ENCODE measurements around the gene CACNA1B.

CACNA1B gene

DNA sequence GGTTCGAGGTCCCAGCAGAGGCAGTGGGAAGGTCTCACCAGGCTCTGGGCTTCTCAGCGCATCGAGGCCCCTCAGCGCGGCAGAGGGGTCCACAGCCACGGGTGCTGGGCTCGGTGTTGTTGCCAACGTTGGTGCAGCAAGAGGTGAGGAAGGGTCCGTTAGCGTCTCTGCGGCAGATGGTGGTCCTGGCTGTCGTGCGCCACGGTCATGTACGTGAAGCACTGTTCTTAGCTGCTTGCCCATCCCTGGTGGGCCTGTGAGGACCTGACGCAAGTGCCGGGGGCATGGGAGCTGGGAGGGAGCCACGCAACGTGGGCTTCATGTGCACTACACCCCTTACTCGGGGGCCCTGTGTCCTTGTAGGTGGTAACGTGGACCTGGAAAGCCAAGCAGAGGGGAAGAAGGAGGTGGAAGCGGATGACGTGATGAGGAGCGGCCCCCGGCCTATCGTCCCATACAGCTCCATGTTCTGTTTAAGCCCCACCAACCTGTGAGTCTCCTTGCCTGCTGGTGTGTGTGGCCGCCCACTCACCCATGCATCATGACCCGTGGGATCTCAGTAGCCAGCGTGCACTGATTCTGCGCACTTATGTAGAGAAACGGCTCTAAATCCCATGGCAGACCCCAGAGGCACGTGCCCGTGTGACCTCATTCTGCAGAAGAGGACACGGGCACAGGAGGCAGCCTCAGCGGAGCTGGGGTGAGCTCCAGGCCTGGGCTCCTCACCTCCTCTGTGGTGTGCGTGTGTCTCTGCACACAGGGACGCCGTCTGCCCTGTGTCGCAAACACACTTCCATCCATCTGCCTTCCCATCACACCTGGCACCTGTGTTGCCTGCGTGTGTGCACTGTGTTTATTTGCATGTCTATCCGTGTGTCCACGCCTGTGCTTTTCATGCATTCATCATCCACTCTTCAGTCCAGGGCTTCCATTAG is 166.1 kb downstream of the CACNA1B start:
- no peak for DNase-seq

DNA sequence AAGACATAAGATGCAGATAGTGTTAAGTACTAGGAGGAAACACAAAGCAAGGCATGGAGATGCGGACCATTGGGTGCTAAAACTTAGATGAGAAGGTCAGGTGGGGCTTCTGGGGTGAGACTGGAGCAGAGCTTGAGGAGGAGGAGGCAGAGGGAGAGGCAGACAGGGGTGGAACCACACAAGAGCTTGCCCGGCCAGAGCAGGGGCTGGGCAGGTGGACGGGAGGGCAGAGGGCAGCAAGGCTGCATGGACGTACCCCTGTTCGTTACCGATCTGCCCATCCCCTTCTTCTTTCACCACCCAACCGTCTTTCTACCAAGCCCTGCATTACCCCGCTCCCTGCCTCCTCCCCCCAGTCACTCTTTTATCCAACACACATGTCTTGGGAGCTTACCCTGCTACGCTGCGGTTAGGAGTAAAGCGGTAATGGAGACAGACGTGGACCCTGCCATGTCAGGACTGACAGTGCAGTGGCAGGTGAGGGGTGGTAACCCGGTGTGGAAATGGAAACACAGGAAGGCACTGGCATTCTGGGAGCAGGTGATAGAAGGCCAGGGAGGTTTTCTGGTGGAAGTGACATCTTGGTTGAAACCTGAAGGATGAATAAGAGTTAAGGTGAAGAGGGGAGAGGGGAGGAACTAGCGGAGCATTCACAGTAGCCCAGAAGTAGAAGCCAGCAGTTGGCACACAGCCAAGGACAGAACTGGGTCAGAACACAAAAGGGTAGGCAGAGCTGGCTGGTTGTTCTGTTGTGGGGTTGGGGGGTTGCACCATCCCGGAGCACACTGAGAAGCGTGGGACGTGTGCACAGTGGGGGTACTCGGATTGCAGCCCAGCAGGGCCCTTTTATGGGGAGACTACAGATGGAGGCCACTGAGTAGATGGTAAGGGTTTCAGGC is 167.2 kb downstream of the CACNA1B start:
- no peak for DNase-seq

- no peak for DNase-seq
Measured at GRCh38 chr9:138045541-138046490, 168.2 kb downstream of the CACNA1B start.

DNA sequence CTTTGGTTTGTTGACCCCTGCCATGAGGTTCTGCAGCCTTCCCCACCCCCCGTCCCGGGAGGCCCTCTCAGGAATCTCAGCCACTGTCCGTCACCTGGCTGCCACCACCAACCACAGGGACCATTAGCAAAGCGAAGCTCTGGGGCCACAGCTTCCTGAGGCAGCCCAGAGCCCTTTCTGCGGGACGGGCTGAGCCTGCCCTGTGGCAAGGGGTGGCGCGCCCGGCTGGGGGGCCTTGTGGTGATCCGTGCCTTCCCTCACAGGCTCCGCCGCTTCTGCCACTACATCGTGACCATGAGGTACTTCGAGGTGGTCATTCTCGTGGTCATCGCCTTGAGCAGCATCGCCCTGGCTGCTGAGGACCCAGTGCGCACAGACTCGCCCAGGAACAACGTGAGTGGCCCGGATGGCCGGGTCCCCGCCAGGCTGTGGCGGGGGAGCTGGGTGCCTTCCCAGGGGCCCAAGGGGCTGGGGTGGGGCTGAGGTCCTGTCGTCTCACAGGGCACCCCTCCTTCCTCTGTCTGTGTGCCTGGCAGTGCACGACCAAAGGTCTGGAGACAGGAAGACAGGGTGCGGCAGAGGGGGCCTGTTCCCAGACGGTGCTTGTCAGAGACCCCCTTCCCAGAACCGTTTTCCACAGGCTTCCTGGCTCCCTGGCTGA is 169.2 kb downstream of the CACNA1B start:
- DNase-seq = no peak

DNA sequence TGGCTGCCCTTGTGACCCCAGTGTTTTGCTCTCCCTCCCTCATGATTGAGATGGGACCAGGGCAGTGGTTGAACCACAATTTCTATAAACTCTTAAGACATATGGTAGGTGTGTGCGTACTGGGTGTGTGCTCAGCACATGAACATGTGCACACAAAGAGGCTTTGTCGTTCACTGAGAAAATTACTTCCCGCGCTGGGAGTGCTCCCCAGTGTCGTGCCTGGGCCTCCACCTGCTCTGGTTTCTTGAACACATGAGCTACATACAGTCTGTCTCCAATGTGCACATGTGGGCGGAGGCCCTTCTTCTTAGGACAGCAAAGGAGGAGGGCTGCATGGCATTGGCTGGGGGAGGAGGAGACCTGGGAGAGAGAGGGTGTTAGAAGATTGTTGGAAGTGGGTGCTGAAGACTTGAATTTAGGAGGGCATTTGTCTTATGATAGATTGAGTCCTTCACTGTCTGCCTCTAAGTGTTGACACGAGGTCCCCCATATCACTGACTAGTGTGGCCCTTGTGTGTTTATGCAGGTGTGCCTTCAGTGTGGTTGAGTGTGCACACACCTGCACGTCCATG is 170.0 kb downstream of the CACNA1B start:
- no peak for DNase-seq

- DNase-seq = no peak
Measured at GRCh38 chr9:138048184-138048583, 170.6 kb downstream of the CACNA1B start.

DNA sequence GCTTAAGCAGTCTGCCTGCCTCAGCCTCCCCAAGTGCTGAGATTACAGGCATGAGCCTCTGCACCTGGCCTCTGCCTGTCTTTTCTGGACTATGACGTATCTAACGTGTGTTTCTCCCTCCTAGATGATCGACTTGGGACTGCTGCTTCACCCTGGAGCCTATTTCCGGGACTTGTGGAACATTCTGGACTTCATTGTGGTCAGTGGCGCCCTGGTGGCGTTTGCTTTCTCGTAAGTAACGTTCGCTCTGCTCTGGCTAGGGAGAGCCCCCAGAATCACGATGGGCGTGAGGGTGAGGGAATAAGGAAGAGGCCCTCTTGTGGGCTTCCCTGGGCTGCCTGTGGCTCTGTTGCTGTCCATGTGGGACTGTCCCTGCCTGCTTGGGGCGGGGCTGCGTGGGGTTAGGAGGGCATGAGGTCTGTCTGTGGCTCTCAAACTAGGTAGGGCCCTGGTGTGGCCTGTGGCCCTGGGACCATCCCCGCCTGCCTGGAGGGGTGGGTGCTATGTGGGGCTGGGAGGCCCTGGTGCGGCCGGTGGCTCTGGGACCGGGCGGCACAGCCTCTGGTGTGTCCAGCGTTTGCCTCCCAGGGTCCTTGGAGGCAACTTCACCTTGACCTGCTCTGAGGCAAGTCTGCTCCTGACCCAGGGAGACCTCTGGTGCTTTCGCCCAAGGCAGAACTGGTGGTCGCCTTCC is 171.7 kb downstream of the CACNA1B start:
- DNase-seq = no peak

DNA sequence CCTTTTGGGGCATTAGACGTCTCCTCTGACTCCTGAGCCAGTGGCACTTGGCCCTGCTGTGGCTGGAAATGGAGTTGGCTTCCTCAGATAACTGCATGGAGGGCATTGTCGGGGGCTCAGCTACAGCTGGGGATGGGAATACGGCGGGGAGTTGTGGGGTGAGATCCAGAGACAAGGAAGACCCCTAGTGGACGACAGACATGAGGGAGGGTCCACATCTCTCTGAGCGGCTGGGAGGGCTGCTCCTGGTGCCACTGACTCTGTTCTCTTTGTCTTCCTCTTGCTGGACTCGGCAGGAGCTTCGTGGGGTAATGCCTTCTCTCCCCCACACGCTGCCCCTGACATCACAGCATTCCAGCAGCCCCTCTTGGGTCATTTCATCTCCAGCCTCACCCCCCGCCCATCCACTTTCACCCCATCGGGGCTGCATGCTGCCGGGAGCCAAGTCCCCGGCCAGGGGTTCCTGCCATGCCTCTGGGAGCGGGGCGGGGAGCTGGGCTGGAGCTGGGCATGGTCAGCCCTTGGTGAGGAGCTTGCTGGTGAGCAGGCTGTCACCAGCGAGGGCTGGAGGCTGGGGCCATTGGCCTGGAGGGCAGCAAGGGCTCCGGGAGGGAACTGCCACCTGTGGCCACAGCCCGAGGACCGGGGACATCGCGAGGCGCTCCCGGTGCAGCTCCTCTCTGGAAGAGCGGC is 172.3 kb downstream of the CACNA1B start:
- no peak for DNase-seq

DNA sequence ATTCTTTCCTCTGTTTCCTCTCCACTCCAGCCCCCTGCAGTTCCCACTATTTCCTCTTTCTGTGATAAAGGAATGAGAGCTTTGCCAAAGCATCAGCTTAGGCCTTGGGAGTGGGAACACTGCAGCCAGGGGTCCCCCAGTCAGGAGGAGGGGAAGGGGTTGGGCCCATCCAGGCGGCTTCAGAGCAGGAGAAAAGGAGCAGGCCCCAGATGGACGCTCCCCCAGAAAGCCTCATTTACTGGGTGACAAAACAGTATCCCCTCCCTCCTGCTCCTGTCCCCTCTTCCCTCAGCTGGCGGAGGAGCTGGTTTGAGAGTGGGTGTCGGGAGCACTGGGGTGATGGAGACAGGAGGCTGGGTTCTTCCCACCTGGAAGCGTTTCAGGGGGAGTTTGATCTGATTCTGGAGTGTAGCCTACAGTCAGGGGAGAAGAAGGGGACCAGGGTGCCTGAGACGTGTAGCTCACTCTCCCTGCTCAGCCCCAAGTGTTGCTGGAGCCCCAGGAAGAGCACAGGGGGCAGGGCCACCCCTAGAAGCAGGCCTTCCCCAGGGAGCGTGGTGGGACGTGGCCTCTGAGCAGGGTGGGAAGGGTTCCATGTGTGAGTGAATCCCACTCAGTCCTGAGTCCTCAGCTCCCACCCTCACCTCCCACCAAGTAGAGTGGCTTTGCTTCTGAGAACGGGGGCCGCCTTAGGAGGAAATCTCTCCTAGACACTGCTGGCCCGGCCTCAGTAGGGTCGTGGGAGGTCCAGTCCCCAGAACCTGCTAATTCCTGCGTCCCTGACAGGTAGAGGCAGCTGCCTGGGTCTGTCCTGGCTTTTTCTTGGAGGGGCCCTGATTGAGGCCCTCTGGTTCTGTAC is 173.1 kb downstream of the CACNA1B start:
- DNase-seq = no peak

DNA sequence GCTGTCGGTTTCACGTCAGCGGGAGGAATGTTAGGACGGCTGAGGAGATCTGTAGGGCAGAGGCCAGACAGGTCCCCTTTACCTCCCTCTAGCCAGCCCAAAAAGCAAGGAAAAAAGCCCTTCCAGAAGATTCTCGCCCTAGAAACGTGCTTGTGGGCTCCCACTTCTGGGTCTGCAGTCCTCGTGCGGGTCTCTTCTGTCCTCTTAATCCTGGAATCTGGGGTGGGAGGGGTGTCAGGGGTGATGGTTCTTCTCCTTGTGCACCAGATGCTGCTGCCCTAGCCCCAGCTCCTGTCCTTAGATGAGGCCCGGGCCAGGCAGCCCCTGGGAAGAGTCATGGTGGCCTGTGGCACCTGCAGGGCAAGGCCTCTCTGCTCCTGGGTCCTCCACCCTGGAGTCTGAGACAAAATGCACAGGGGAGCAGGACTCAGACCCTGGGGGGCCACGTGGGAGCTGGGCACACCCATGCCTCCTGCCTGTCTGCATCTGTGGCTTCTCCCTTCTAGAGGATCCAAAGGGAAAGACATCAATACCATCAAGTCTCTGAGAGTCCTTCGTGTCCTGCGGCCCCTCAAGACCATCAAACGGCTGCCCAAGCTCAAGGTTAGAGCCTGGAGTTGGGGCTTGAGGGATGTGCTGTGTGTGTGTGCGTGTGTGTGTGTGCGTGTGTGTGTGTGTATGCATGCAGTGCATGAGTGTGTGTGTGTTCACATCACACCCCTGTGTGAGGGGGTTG is 174.2 kb downstream of the CACNA1B start:
- no peak for DNase-seq

GRCh38 chr9:138052322-138052615 is 174.7 kb downstream of the CACNA1B start:
- no peak for DNase-seq

DNA sequence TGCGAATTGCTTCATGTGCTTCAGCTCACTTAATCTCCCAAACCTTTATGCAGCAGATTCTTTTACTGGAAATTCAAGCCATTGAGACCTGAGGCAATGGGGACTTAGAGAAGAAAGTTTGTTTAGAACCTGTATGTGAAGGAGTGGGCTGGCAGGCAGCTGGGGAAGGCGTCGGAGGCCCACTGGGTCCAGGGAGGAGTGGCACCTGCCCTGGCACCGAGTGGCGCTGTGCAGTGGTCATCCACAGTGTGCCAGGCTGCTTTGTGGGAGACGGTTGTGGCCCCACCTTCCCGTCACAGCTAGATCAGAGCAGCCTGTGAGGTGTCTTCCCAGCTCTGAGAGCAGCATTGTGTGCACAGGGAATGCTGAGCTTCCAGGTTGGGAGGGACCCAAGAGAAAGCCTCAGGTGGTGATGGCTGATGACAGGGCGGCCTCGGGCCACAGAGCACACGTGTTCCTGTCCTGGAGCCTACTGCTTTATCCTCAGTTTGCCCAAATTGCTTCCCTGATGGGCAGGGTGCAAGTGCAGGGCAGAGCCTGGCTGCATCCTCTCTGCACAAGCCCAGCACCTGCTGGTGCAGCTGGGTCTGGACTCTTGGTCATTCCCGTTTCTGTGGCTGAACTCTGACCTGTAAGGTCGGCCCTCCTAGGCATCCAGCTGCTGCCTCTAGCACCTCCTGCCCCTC is 175.2 kb downstream of the CACNA1B start:
- DNase-seq = no peak

DNA sequence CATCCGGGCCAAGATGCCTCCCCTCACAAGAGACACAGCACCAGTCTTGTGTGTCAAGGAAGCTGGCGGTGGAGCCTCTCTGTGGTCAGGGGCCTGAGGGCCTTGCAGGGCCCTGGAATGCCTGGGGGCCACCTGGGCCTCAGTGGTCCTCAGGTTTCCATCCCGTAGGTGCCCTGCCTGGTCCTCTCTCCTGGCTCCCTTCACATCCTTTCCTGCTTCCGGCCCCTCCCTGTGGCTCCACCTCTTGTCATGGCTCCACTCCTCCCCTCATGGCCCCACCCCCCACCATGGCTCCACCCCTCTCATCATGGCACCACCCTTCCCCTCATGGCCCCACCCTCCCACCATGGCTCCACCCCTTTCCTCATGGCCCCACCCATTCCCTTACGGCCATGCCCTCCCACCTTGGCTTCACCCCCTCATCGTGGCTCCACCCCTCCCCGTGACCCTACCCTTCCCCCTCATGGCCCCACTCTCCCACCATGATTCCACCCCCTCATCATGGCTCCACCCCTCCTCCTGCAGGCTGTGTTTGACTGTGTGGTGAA is 175.8 kb downstream of the CACNA1B start:
- DNase-seq = no peak

- DNase-seq = no peak
Measured at GRCh38 chr9:138053996-138054752, 176.6 kb downstream of the CACNA1B start.

- DNase-seq = no peak
Measured at GRCh38 chr9:138057726-138058125, 180.1 kb downstream of the CACNA1B start.

GRCh38 chr9:138058181-138058580 is 180.6 kb downstream of the CACNA1B start:
- DNase-seq = no peak

DNA sequence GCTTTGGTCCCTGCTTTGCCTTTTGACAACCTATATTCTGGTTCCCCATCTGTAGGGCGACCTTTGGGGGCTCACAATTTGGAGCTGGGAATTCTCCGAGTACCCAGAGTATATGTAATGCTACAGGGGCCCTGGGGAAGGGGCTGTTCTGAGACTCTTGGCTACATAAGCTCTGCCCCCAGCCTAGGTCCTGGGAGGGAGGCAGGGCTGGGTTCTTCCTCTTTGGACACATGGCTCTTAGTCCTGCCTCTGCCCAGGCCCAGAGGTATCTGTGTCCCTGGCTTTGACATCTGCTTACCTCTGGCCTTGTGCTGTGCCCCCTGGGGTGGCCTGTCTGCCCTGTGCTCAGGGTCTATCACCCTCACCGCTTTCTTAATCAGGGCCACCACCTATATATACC is 181.6 kb downstream of the CACNA1B start:
- DNase-seq = no peak
